Heart right ventricle (tissue), 16 donors: Measurements from ENCODE around the gene SGSH. TPM values are rescaled to one million over a fixed set of nuclear protein-coding genes. Genes with fewer than 3 reads are reported as not detected.

Experiments
- ATAC-seq, 8 donors: fragments of 200-7000 bp; cut with Tn5 transposase; one replicate each; pipeline ENCODE4 v1.9.1; 2020; ENCODE audit warnings: mild to moderate bottlenecking in 8 of 8, moderate library complexity in 8 of 8, moderate number of reproducible peaks in 1 of 8
- DNase-seq, 2 donors: peaks; one replicate each; pipeline ENCODE4 v3.0.0-alpha.2; 2020
- H3K27ac ChIP-seq, 10 donors: fragments of 200-600 bp; sonication (generic) in 2 of 10; one replicate each; pipeline versions ENCODE4 v1.5.0 to v1.8.0; 2020 to 2022; ENCODE audit warnings: mild to moderate bottlenecking in 3 of 10
- H3K27me3 ChIP-seq, 7 donors: fragments of 200-600 bp; one replicate each; pipeline ENCODE4 v1.8.0; 2021 to 2022; ENCODE audit warnings: mild to moderate bottlenecking in 2 of 7
- H3K36me3 ChIP-seq, 9 donors: fragments of 200-600 bp; sonication (generic) in 1 of 9; one replicate each; pipeline versions ENCODE4 v1.5.0 to v1.8.0; 2020 to 2022; ENCODE audit warnings: mild to moderate bottlenecking in 2 of 9
- H3K4me1 ChIP-seq, 9 donors: fragments of 200-600 bp; sonication (generic) in 1 of 9; one replicate each; pipeline versions ENCODE4 v1.5.0 to v1.8.0; 2020 to 2022; ENCODE audit warnings: mild to moderate bottlenecking in 4 of 9
- H3K4me3 ChIP-seq, 10 donors: fragments of 200-600 bp; sonication (generic) in 2 of 10; one replicate each; pipeline versions ENCODE4 v1.5.0 to v1.8.0; 2020 to 2022; ENCODE audit warnings: mild to moderate bottlenecking in 7 of 10, moderate library complexity in 2 of 10
- H3K9me3 ChIP-seq, 11 donors: fragments of 200-600 bp in 10 of 11; sonication (generic) in 2 of 11; one replicate each; pipeline versions ENCODE4 v1.5.0 to v1.8.0; 2013 to 2022; ENCODE audit warnings: mild to moderate bottlenecking in 2 of 11, control low read depth in 1 of 11, moderate library complexity in 1 of 11
- CTCF ChIP-seq, 9 donors: fragments of 200-600 bp; sonication (generic) in 2 of 9; IDR thresholded peaks; one replicate each; pipeline versions ENCODE4 v1.5.0 to v1.8.0; 2021 to 2022; ENCODE audit warnings: antibody characterized with exemption in 9 of 9, mild to moderate bottlenecking in 5 of 9, moderate library complexity in 1 of 9
- WGBS, 2 donors: extraction: QIAGEN DNeasy Blood & Tissue Kit; methylation state at CpG; one replicate each; pipeline ENCODE4 v1.1.7; 2013; ENCODE audit warnings: inconsistent platforms in 1 of 2; 5-methylcytosine and 5-hydroxymethylcytosine counted together
- intact Hi-C, 10 donors: fragments of 100-400 bp; cut with DNase I; formaldehyde crosslinking; loops; one replicate each; pipeline versions ENCODE4 v1.11.1 to v1.14.2; 2022
- polyA plus RNA-seq, 2 donors: library from polyadenylated mRNA; stranded (reverse); fragments of 200-250 nt; gene quantifications; one replicate each; pipeline ENCODE4 v1.2.3, GENCODE V29; 2013
- total RNA-seq, 10 donors: library from RNA; stranded (reverse); fragmentation: NEBNext Ultra II Directional in 3 of 10; extraction: Animal tissue kit (Norgen Biotek cat#: 25700) in 3 of 10; gene quantifications; one replicate each; pipeline versions ENCODE4 v1.2.1 to v1.2.4, GENCODE V29; 2021 to 2023
- donor health status: Arrhythmogenic right ventricular cardiomyopathy.
- donor health status: ischemic (EF 13 %, LVEDD 7.1; RV severe dilation, severe dysfunction).
- donor health status: healthy with polysubstance abuse.
- donor health status: DM: no; HTN: yes; CAD: no.
- donor health status: DM: no; HTN: no; CAD: no.
- donor health status: ischemic (EF 25% LVEDD 6.9; RV normal size, moderate dysfunction).
- donor health status: ischemic (EF 25% LVEDD 5.7; RV mildly dilated, moderate dysfunction).
- donor health status: healthy.
- donor health status: DM: yes; HTN: yes; CAD: no.
- donor health status: Ischemic cardiomyopathy.
- donor health status: ischemic (EF 35%, LVEDD 5.7; RV mildly dilated, moderate dysfunction).
- donor health status: nonischemic (EF 11% LVEDD 7.7; RV severe dilation, severe dysfunction).
- donor health status: DM: yes; HTN: yes; CAD: no.
- donor health status: PGD.
- donor health status: ischemic (EF 29% LVEDD 5.4; RV normal size, mild dysfunction).
- donor health status: nonischemic (EF 23%, LVEDD 6.1; RV moderate dilation, normal function).

SGSH gene
- total and polyA plus RNA-seq, 12 donors: 7.3 to 21.7 (median 14.0) TPM

DNA sequence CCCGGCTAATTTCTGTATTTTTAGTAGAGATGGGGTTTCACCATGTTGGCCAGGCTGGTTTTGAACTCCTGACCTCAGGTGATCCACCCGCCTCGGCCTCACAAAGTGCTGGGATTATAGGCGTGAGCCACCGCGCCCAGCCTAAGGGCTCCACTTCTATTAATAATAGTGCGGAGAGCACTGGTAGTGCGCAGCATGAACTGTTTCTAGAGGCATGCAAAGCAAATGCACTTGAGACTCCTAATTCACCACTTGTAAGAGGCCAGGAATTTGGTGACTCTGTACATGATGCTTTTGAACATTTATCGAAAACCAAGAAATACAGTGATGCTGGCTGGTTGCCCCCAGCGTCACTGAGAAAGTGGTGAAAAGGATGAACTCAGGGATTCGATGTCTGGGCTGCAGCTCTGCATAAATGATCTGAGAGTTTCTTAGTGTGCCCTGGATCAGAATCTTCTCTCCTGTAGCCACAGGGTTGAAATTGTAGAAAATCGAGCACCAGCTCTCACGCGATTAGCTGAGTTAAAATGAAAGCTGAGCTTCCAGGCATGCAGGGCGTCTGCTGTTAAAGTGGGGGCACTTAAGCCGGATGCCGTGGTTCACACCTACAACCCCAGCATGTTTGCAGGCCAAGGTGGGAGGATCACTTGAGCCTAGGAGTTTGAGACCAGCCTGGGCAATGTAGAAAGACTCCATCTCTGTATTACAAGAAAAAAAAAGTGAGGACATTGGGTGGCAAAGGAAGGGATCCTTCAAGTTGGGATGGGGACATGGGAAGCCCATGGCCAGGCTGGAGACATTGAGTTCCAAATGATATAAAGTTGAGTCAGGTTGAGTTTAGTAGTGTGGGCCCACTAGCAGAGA lies 45.3 kb upstream of the SGSH start:
- Histone ChIP-seq H3K4me1 (peaks cover 8 to 68% (median 42%) of the 10 kb centered on the region in 9 donors), H3K9me3 (no peaks in the 10 kb centered on the region), H3K27ac (peak overlapping the region in 3 of 10 donors; percentile 99 to 100 (median 99)), H3K36me3 (peaks cover 0 to 61% (median 14%) of the 10 kb centered on the region in 9 donors), H3K4me3 (peak overlapping the region in 4 of 10 donors; percentile 61 to 100 (median 93)), H3K27me3 (no peaks in the 10 kb centered on the region)
- DNase-seq (no peak), ATAC-seq (no peak)
- intact Hi-C loops: loop anchor here in 2 of 10 donors (10.0 kb wide), 2 partner anchors 51 to 121 kb away; partner anchors contain the start of gene EIF4A3 (in 1 of the 2)
- no peak for TF ChIP-seq CTCF (IDR thresholded peaks at IDR 0.05)
- 90 to 92% methylated on average over 17 of the region's 17 CpGs for WGBS, 2 donors

DNA sequence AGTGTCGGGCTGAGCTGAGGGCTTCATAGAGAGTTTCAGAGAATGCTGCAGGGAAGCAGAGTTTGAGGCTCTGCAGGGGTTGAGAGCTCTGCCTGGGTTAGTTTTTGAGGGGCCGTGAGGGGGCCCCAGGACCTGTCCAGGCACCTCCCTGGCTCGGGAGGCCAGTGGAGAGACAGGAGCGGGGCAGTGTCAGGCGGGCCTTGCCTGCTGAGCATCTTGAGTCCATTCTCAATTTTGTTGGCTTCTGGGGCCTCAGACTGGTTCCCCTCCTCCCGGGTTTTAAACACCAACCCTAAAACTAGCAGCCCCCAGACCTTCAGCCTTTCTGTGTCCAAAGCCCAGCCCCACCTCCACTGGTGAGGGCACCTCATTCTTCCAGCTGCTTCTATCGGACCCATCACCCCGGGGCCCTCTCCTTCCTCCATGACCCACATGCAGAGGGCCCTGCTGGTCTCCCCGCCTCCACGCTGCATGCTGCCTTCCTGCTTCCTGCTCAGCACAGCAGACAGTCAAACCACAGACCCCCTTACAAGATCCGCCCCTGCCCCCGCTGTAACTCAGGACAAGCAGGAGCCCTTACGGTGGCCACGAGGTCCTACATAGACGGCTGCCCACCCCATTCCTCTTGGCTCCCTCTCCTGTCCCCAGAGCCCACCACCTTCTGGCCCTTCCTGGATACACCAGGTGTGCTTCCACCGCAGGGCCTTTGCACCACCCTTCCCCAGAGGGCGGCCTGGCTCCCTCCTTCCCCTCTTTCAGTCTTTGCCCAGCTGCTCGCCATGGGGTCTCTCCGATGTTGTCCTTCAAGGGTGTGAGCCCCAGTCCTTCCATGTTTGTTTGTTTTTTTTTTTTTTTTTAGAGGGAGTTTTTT lies 44.3 kb upstream of the SGSH start:
- ATAC-seq (no peak), DNase-seq (no peak)
- H3K36me3 ChIP-seq: peaks cover 0 to 51% (median 6%) of the 10 kb centered on the region in 9 donors
- H3K4me1 ChIP-seq: peaks cover 13 to 68% (median 47%) of the 10 kb centered on the region in 9 donors
- H3K9me3 ChIP-seq: no peaks in the 10 kb centered on the region
- no peak for TF ChIP-seq CTCF (IDR thresholded peaks at IDR 0.05)
- H3K4me3 ChIP-seq: peak overlapping the region; percentile 26 to 100 (median 62)
- H3K27me3 ChIP-seq: no peaks in the 10 kb centered on the region
- intact Hi-C loops: loop anchor here in 6 of 10 donors (5.0 to 10.0 kb wide), 4 partner anchors 42 to 120 kb away; partner anchors contain the start of genes EIF4A3 (in 4 of the 6), SGSH (in 1 of the 6) and SLC26A11 (in 1 of the 6)
- WGBS, 2 donors: 68 to 76% methylated on average over 19 of the region's 19 CpGs
- peak overlapping the region in 9 of 10 donors; percentile 98 to 100 (median 99) for H3K27ac ChIP-seq

DNA sequence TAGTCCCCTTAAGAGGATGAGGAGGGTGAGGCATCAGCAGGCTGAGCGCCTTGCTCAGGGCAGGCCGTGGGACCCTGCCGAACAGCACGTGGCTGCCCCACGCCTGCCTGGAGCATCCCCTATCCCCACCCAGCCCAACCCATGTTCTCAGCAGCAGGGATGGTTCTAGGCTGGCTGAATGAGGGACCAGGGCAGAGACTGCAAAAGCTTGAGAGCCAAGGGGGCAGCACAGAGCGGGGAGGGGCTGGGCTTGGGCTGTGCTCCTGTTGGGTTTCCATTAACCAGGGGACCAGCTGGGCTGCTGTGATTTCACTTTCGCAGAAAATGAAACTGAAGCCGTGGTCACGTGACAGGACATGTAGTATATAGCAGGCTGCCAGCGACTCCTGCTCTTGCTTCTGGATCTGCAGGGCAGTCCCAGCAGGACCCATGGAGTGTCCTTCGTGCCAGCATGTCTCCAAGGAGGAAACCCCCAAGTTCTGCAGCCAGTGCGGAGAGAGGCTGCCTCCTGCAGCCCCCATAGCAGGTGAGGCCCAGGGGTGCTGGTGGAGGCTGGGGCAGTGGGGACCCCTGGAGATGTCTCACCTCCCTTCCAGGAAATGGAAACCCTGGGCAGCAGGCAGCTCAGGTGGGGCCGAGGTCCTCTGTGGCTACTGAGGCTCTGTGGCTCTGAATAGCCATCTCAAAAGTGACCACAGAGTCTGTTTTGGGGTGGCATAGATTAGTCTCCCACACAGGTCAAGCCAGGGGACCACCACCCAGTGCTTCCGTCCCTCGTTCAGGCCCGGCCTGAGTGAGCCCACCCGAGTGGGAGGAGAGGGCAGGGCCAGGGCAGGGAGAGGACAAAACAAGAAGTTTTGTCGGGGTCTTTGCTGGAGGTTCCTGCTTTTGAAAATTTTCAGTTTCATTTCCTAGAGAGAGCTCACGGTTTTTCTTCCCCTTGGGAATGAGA lies 43.4 kb upstream of the SGSH start:
- intact Hi-C loops: loop anchor here in 6 of 10 donors (5.0 to 10.0 kb wide), 4 partner anchors 41 to 119 kb away; partner anchors contain the start of genes EIF4A3 (in 4 of the 6), SGSH (in 1 of the 6) and SLC26A11 (in 1 of the 6)
- Histone ChIP-seq H3K36me3 (peaks cover 0 to 42% (median 0%) of the 10 kb centered on the region in 9 donors), H3K27ac (peak overlapping the region in 9 of 10 donors; percentile 98 to 100 (median 99)), H3K4me3 (peak overlapping the region; percentile 26 to 100 (median 62)), H3K27me3 (no peaks in the 10 kb centered on the region), H3K9me3 (no peaks in the 10 kb centered on the region), H3K4me1 (peaks cover 13 to 69% (median 47%) of the 10 kb centered on the region in 9 donors)
- TF ChIP-seq CTCF (IDR thresholded peaks at IDR 0.05): peak in 5 of 9 donors; percentile 4 to 40 (median 27)
- ATAC-seq (peak; percentile 44 to 88 (median 74)), DNase-seq (peak; percentile 63 to 92)
- 33 to 61% methylated on average over 19 of the region's 19 CpGs for WGBS, 2 donors
